A673 (cell line): Measurements from ENCODE around the gene HBB. TPM values are rescaled to one million over a fixed set of nuclear protein-coding genes. Genes with fewer than 3 reads are reported as not detected.

Source experiments
- BruUV-seq: library from RNA; stranded (reverse); fragments of 400-500 nt; replicated peaks from 2 replicates; lab custom pipeline; 2021; lab: Mats Ljungman, UMichigan
- CTCF ChIA-PET: fragments of 300-600 bp; sonication (Branson Sonifier 250); formaldehyde crosslinking; loops from one replicate; lab custom pipeline; 2022; ENCODE audit warnings: antibody characterized with exemption; lab: Charles Lee
- POLR2A ChIA-PET: fragments of 300-600 bp; sonication (Branson Sonifier 250); formaldehyde crosslinking; loops from one replicate; lab custom pipeline; 2022; ENCODE audit warnings: antibody characterized with exemption; ENCODE audit not compliant: low non-redundant PET; lab: Charles Lee
- DNase-seq: peaks from one replicate; pipeline ENCODE4 v3.0.0-alpha.2; 2015; ENCODE audit warnings: low spot score
- H3K27ac ChIP-seq: fragments of 200-600 bp; sonication (generic); 2 replicates; pipeline ENCODE4 v1.5.1; 2016; ENCODE audit warnings: mixed run types, low read depth, mild to moderate bottlenecking, mixed read lengths, antibody characterized with exemption, low read length; ENCODE audit not compliant: poor library complexity, severe bottlenecking
- H3K27me3 ChIP-seq: fragments of 200-600 bp; sonication (generic); replicated peaks from 2 replicates; pipeline ENCODE4 v1.6.1; 2017; ENCODE audit warnings: mixed run types, low read depth, mild to moderate bottlenecking, mixed read lengths, antibody characterized with exemption, low read length; ENCODE audit not compliant: insufficient read depth, poor library complexity
- H3K36me3 ChIP-seq: fragments of 200-600 bp; sonication (generic); 2 replicates; pipeline ENCODE4 v1.6.1; 2016; ENCODE audit warnings: mixed run types, mild to moderate bottlenecking, mixed read lengths, antibody characterized with exemption, low read length; ENCODE audit not compliant: insufficient read depth, poor library complexity, severe bottlenecking
- H3K4me1 ChIP-seq: fragments of 200-600 bp; sonication (generic); 2 replicates; pipeline ENCODE4 v1.6.1; 2017; ENCODE audit warnings: mixed run types, mild to moderate bottlenecking, mixed read lengths, antibody characterized with exemption, low read length; ENCODE audit not compliant: insufficient read depth, poor library complexity, severe bottlenecking
- H3K4me3 ChIP-seq: fragments of 200-600 bp; sonication (generic); 2 replicates; pipeline ENCODE4 v1.5.1; 2016; ENCODE audit warnings: low read depth, mixed run types, mild to moderate bottlenecking, mixed read lengths, low read length; ENCODE audit not compliant: poor library complexity, severe bottlenecking
- H3K9me3 ChIP-seq: fragments of 200-600 bp; sonication (generic); 2 replicates; pipeline ENCODE4 v1.6.1; 2016; ENCODE audit warnings: mixed run types, low read depth, mild to moderate bottlenecking, mixed read lengths, antibody characterized with exemption, low read length; ENCODE audit not compliant: poor library complexity, severe bottlenecking
- EZH2 ChIP-seq: fragments of 200-600 bp; sonication (generic); IDR thresholded peaks from 2 replicates; pipeline ENCODE4 v1.6.1; 2017; ENCODE audit warnings: borderline replicate concordance, low read depth, mild to moderate bottlenecking, mixed read lengths, antibody characterized with exemption, low read length; ENCODE audit not compliant: poor library complexity, severe bottlenecking
- intact Hi-C: fragments of 100-400 bp; cut with micrococcal nuclease; formaldehyde crosslinking; loops from one replicate; pipeline ENCODE4 v1.10.0; 2022; ENCODE audit not compliant: unreplicated experiment
- total RNA-seq: library from RNA; stranded (reverse); gene quantifications from 2 replicates; pipeline ENCODE4 v1.2.3, GENCODE V29; 2021
- TF ChIP-seq, protein P1 (sequence below): fragments of 300-800, 200-600 bp; sonication (generic); conservative IDR thresholded peaks from 2 replicates; pipeline ENCODE4 v1.5.1; 2017; ENCODE audit warnings: low read depth, mild to moderate bottlenecking, antibody characterized with exemption, low read length, moderate library complexity, mixed read lengths

The HBB gene
- total RNA-seq, 1 experiment from 2014 or later: not detected

GRCh38 chr11:5246772-5247471, 20.1 kb upstream of the HBB start:
- BruUV-seq: no TSS peak
- H3K27me3 ChIP-seq: no peaks in the 10 kb centered on the region
- ChIA-PET POLR2A (no interaction called here), CTCF (no interaction called here)
- no peaks in the 10 kb centered on the region for H3K36me3 ChIP-seq
- no peak for DNase-seq
- no peaks in the 10 kb centered on the region for H3K4me1 ChIP-seq
- H3K9me3 ChIP-seq: no peaks in the 10 kb centered on the region
- no peak overlapping the region for H3K4me3 ChIP-seq
- intact Hi-C loops: no loop called here
- H3K27ac ChIP-seq: no peak overlapping the region
- no peak for TF ChIP-seq EZH2
- TF ChIP-seq, protein P1, sequence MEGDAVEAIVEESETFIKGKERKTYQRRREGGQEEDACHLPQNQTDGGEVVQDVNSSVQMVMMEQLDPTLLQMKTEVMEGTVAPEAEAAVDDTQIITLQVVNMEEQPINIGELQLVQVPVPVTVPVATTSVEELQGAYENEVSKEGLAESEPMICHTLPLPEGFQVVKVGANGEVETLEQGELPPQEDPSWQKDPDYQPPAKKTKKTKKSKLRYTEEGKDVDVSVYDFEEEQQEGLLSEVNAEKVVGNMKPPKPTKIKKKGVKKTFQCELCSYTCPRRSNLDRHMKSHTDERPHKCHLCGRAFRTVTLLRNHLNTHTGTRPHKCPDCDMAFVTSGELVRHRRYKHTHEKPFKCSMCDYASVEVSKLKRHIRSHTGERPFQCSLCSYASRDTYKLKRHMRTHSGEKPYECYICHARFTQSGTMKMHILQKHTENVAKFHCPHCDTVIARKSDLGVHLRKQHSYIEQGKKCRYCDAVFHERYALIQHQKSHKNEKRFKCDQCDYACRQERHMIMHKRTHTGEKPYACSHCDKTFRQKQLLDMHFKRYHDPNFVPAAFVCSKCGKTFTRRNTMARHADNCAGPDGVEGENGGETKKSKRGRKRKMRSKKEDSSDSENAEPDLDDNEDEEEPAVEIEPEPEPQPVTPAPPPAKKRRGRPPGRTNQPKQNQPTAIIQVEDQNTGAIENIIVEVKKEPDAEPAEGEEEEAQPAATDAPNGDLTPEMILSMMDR: no peak

- H3K4me3 ChIP-seq: no peak overlapping the region
- DNase-seq: no peak
- TF ChIP-seq, protein P1: no peak
- TF ChIP-seq EZH2: no peak
- CTCF ChIA-PET: no interaction called here
- POLR2A ChIA-PET: no interaction called here
- H3K36me3 ChIP-seq: no peaks in the 10 kb centered on the region
- no peaks in the 10 kb centered on the region for H3K4me1 ChIP-seq
- no peak overlapping the region for H3K27ac ChIP-seq
- no peaks in the 10 kb centered on the region for H3K27me3 ChIP-seq
- BruUV-seq: no TSS peak
- H3K9me3 ChIP-seq: no peaks in the 10 kb centered on the region
- intact Hi-C loops: no loop called here
Observed at GRCh38 chr11:5245155-5245554, 18.3 kb upstream of the HBB start.

DNA sequence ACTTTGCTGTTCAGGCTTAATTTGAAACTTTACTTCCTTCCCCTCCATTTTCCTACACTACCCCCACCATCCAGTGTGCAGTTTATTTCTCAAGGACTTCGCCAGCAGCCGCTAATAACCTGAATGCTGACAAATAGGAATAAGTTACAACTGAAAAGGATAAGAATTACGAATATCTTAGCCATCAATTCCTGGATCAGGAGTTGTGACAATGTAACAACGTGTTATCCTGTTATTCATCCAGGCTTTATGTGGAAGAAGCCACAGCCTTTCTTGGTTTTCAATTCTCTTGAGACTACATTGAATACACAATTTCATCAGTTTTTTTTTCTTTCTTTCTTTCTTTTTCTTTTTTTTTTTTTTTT, 16.9 kb upstream of the HBB start:
- H3K9me3 ChIP-seq: no peaks in the 10 kb centered on the region
- intact Hi-C loops: no loop called here
- CTCF ChIA-PET: no interaction called here
- DNase-seq: no peak
- H3K27me3 ChIP-seq: no peaks in the 10 kb centered on the region
- H3K27ac ChIP-seq: no peak overlapping the region
- no peaks in the 10 kb centered on the region for H3K36me3 ChIP-seq
- no peak overlapping the region for H3K4me3 ChIP-seq
- H3K4me1 ChIP-seq: no peaks in the 10 kb centered on the region
- no TSS peak for BruUV-seq
- TF ChIP-seq, protein P1: no peak
- no peak for TF ChIP-seq EZH2
- POLR2A ChIA-PET: no interaction called here
